Activated T-cell treated with anti-CD3 and anti-CD28 coated beads for 4 hours (primary cell): ENCODE data around the gene PSENEN.
"Not testable (repeated sequence)": the region's sequence is repeated elsewhere in the genome, so short reads cannot be mapped to it uniquely, and the experiment has no call there.

Source experiments
- DNase-seq: peaks from one replicate; pipeline ENCODE4 v3.0.0-alpha.2; 2020

Gene PSENEN

GRCh38 chr19:35753634-35754369 lies 8.4 kb downstream of the PSENEN start:
- DNase-seq: no peak

- DNase-seq: no peak
Observed at GRCh38 chr19:35754370-35755130, 9.1 kb downstream of the PSENEN start.

- DNase-seq: no peak
Observed at GRCh38 chr19:35755131-35755549, 9.7 kb downstream of the PSENEN start.

GRCh38 chr19:35755550-35756376 lies 10.3 kb downstream of the PSENEN start:
- peak; percentile 29 for DNase-seq

- DNase-seq: no peak
Observed at GRCh38 chr19:35756377-35757230, 11.2 kb downstream of the PSENEN start, which contains the start of gene HSPB6. HSPB6 (minus strand) TSS chr19:35757029; CDS start chr19:35757008, 21 bp downstream.

- no peak for DNase-seq
Observed at GRCh38 chr19:35757231-35757748, 11.8 kb downstream of the PSENEN start.

- peak; percentile 98 for DNase-seq
Observed at GRCh38 chr19:35757749-35758608, 12.5 kb downstream of the PSENEN start, which contains the start of gene PROSER3. PROSER3 (plus strand) TSS chr19:35758176; CDS start chr19:35758216, 40 bp downstream.

GRCh38 chr19:35759697-35760096 lies 14.2 kb downstream of the PSENEN start:
- DNase-seq: no peak

GRCh38 chr19:35760711-35761349 lies 15.4 kb downstream of the PSENEN start:
- no peak for DNase-seq

GRCh38 chr19:35764432-35765315 lies 19.2 kb downstream of the PSENEN start:
- DNase-seq: no peak

GRCh38 chr19:35766571-35767104 lies 21.2 kb downstream of the PSENEN start:
- no peak for DNase-seq

- DNase-seq: no peak
Observed at GRCh38 chr19:35767288-35768081, 22.0 kb downstream of the PSENEN start.

- no peak for DNase-seq
Observed at GRCh38 chr19:35768082-35768421, 22.6 kb downstream of the PSENEN start.

GRCh38 chr19:35772362-35772761 lies 26.9 kb downstream of the PSENEN start:
- not testable (repeated sequence) for DNase-seq

GRCh38 chr19:35773020-35773806 lies 27.8 kb downstream of the PSENEN start:
- no peak for DNase-seq

- DNase-seq: no peak
Observed at GRCh38 chr19:35774274-35775045, 29.0 kb downstream of the PSENEN start.

GRCh38 chr19:35775046-35775297 lies 29.5 kb downstream of the PSENEN start:
- no peak for DNase-seq
